ENCODE data around the gene CCNF. TPM values are rescaled to one million over a fixed set of nuclear protein-coding genes. Genes with fewer than 3 reads are reported as not detected.

Gene CCNF
- total RNA-seq, 1 experiment from 2014 or later: 60.8 TPM

DNA sequence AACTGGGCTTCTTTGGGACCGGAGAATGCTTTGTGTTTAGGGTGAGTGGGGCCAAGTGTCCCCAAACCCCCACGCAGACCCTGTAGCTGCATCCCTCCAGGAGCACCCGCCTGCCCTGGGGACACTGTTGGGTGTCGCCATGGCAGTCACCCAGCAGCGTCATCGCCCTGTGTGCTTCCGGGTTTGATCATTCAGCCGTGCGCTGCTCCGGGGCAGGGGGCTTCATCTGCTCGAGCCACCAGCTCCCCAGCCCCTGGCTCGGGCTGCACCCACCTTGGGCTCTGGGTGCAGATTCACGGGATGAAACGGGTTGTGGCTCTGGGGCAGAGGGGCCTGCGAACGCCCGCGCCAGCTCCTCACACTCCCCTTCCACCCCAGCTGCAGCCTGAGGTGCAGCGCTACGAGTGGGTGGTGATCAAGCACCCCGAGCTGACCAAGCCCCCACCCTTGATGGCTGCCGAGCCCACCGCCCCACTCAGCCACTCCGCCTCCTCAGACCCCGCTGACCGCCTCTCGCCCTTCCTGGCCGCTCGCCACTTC is 70.7 kb downstream of the CCNF start:
- no TSS peak for BruUV-seq (replicated peaks)
- no peak for TF ChIP-seq EZH2 (IDR thresholded peaks at IDR 0.05)
- TF ChIP-seq ZFX (IDR thresholded peaks at IDR 0.05): no peak
- no peak for TF ChIP-seq SP1 (IDR thresholded peaks at IDR 0.05; ENCODE audit: low read depth)
- TF ChIP-seq ZNF274 (IDR thresholded peaks at IDR 0.05; ENCODE audit: low read depth, low read length): no peak
- TF ChIP-seq RAD21 (IDR thresholded peaks at IDR 0.05; ENCODE audit: low read depth): no peak
- TF ChIP-seq YY1 (IDR thresholded peaks at IDR 0.05; ENCODE audit: extremely low read depth, insufficient replicate concordance, low read depth, low read length): no peak
- TF ChIP-seq, protein P1, sequence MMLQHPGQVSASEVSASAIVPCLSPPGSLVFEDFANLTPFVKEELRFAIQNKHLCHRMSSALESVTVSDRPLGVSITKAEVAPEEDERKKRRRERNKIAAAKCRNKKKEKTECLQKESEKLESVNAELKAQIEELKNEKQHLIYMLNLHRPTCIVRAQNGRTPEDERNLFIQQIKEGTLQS (IDR thresholded peaks at IDR 0.05): no peak
- Histone ChIP-seq H4K20me1 (ENCODE audit: insufficient read depth) (no peaks in the 10 kb centered on the region), H3K9me2 (ENCODE audit: insufficient read depth) (no peaks in the 10 kb centered on the region), H3K4me2 (ENCODE audit: low read length) (no peak overlapping the region), H3K4me3 (replicated peaks in 1 of 2; ENCODE audit: low read depth in 1 of 2, low read length in 2 of 2) (no peak overlapping the region), H3K79me2 (ENCODE audit: insufficient read depth, low read length) (no peaks in the 10 kb centered on the region), H3K27ac (ENCODE audit: low read depth, low read length) (no peak overlapping the region), H3K4me1 (ENCODE audit: control insufficient read depth in 1 of 2, insufficient read depth in 2 of 2, low read length in 2 of 2) (peaks cover 3 to 12% of the 10 kb centered on the region in 2 experiments; a peak in 3 of 4 replicates), H3K27me3 (ENCODE audit: insufficient read depth, low read length) (no peaks in the 10 kb centered on the region), H3K36me3 (ENCODE audit: control insufficient read depth in 1 of 2, insufficient read depth in 2 of 2, low read length in 2 of 2) (peaks cover 0 to 4% of the 10 kb centered on the region in 2 experiments; a peak in 1 of 4 replicates), H3K9me3 (ENCODE audit: control insufficient read depth in 1 of 2, insufficient read depth in 1 of 2, low read depth in 1 of 2, low read length in 2 of 2) (no peaks in the 10 kb centered on the region), H3K9ac (ENCODE audit: low read length) (no peak overlapping the region), H2AFZ (ENCODE audit: low read depth, low read length, poor library complexity, severe bottlenecking) (no peak overlapping the region)
- ATAC-seq: no peak
- CTCF ChIA-PET: interaction anchor here (1.7 kb wide), 1 partner anchor 203 kb away, joined by 4 read pairs; no protein-coding TSS in a partner anchor
- POLR2A ChIA-PET: no interaction called here
- intact Hi-C loops (cut with micrococcal nuclease): loop anchor here (5.0 to 10.0 kb wide), 3 partner anchors 158 to 305 kb away; partner anchors contain the start of genes ABCA3, CASKIN1 and RNPS1
- RAD21 ChIA-PET (ENCODE audit: low non-redundant PET in 1 of 2, low total read pairs in 2 of 2, uncharacterized antibody in 2 of 2, unreplicated experiment in 2 of 2): no interaction called here
- no peak for DNase-seq (ENCODE audit: low read depth, low spot score)

DNA sequence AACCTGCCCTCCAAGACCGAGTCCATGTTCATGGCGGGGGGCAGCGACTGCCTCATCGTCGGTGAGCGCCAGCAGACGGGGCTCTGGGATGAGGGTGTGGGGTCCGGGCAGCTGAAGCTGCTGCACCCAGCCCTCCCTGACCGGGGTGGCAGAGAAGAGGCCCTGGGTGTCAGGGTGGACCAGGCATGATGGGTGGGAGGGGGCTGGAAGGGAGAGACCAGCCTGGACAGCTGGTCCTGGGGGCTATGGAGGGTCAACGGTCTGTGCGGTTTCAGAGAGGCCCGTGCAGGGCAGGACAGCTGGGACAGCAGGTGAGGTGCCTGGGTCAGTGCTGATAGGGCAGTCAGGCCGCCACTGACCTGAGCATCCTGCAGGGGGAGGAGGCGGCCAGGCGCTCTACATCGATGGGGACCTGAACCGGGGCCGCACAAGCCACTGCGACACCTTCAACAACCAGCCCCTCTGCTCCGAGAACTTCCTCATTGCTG is 71.2 kb downstream of the CCNF start:
- ATAC-seq (peak; percentile 48), DNase-seq (ENCODE audit: low read depth, low spot score) (no peak)
- no TSS peak for BruUV-seq (replicated peaks)
- Histone ChIP-seq H3K36me3 (ENCODE audit: control insufficient read depth in 1 of 2, insufficient read depth in 2 of 2, low read length in 2 of 2) (peaks cover 0 to 4% of the 10 kb centered on the region in 2 experiments; a peak in 1 of 4 replicates), H3K9me3 (ENCODE audit: control insufficient read depth in 1 of 2, insufficient read depth in 1 of 2, low read depth in 1 of 2, low read length in 2 of 2) (no peaks in the 10 kb centered on the region), H4K20me1 (ENCODE audit: insufficient read depth) (no peaks in the 10 kb centered on the region), H3K9ac (ENCODE audit: low read length) (no peak overlapping the region), H3K4me2 (ENCODE audit: low read length) (no peak overlapping the region), H3K27ac (ENCODE audit: low read depth, low read length) (no peak overlapping the region), H3K4me3 (replicated peaks in 1 of 2; ENCODE audit: low read depth in 1 of 2, low read length in 2 of 2) (no peak overlapping the region), H3K79me2 (ENCODE audit: insufficient read depth, low read length) (no peaks in the 10 kb centered on the region), H2AFZ (ENCODE audit: low read depth, low read length, poor library complexity, severe bottlenecking) (no peak overlapping the region), H3K4me1 (ENCODE audit: control insufficient read depth in 1 of 2, insufficient read depth in 2 of 2, low read length in 2 of 2) (peaks cover 3 to 12% of the 10 kb centered on the region in 2 experiments; a peak in 3 of 4 replicates), H3K9me2 (ENCODE audit: insufficient read depth) (no peaks in the 10 kb centered on the region), H3K27me3 (ENCODE audit: insufficient read depth, low read length) (no peaks in the 10 kb centered on the region)
- intact Hi-C loops (cut with micrococcal nuclease): loop anchor here (5.0 to 10.0 kb wide), 3 partner anchors 158 to 306 kb away; partner anchors contain the start of genes ABCA3, CASKIN1 and RNPS1
- ChIA-PET POLR2A (interaction anchor here (1.0 kb wide), 1 partner anchor 31 kb away, joined by 3 read pairs; no protein-coding TSS in a partner anchor), RAD21 (ENCODE audit: low non-redundant PET in 1 of 2, low total read pairs in 2 of 2, uncharacterized antibody in 2 of 2, unreplicated experiment in 2 of 2) (no interaction called here), CTCF (interaction anchor here (0.5 to 1.7 kb wide), 9 partner anchors 11 to 635 kb away, joined by 3 to 15 read pairs (median 5); partner anchors contain the start of gene ECI1)
- TF ChIP-seq, protein P2, sequence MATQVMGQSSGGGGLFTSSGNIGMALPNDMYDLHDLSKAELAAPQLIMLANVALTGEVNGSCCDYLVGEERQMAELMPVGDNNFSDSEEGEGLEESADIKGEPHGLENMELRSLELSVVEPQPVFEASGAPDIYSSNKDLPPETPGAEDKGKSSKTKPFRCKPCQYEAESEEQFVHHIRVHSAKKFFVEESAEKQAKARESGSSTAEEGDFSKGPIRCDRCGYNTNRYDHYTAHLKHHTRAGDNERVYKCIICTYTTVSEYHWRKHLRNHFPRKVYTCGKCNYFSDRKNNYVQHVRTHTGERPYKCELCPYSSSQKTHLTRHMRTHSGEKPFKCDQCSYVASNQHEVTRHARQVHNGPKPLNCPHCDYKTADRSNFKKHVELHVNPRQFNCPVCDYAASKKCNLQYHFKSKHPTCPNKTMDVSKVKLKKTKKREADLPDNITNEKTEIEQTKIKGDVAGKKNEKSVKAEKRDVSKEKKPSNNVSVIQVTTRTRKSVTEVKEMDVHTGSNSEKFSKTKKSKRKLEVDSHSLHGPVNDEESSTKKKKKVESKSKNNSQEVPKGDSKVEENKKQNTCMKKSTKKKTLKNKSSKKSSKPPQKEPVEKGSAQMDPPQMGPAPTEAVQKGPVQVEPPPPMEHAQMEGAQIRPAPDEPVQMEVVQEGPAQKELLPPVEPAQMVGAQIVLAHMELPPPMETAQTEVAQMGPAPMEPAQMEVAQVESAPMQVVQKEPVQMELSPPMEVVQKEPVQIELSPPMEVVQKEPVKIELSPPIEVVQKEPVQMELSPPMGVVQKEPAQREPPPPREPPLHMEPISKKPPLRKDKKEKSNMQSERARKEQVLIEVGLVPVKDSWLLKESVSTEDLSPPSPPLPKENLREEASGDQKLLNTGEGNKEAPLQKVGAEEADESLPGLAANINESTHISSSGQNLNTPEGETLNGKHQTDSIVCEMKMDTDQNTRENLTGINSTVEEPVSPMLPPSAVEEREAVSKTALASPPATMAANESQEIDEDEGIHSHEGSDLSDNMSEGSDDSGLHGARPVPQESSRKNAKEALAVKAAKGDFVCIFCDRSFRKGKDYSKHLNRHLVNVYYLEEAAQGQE (IDR thresholded peaks at IDR 0.05; ENCODE audit: low read depth): no peak
- TF ChIP-seq, protein P3, sequence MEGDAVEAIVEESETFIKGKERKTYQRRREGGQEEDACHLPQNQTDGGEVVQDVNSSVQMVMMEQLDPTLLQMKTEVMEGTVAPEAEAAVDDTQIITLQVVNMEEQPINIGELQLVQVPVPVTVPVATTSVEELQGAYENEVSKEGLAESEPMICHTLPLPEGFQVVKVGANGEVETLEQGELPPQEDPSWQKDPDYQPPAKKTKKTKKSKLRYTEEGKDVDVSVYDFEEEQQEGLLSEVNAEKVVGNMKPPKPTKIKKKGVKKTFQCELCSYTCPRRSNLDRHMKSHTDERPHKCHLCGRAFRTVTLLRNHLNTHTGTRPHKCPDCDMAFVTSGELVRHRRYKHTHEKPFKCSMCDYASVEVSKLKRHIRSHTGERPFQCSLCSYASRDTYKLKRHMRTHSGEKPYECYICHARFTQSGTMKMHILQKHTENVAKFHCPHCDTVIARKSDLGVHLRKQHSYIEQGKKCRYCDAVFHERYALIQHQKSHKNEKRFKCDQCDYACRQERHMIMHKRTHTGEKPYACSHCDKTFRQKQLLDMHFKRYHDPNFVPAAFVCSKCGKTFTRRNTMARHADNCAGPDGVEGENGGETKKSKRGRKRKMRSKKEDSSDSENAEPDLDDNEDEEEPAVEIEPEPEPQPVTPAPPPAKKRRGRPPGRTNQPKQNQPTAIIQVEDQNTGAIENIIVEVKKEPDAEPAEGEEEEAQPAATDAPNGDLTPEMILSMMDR (IDR thresholded peaks at IDR 0.05 in 2 of 3, conservative IDR thresholded peaks at IDR 0.05 in 1 of 3; ENCODE audit: borderline replicate concordance in 1 of 3, insufficient read depth in 1 of 3, low read depth in 2 of 3, low read length in 2 of 3): 0 out of 6 replicates have a peak, but pooled peaks of 1 of the 3 experiments have one; percentile 6
